AG10803 (cell line): Measurements from ENCODE around the gene MGAT5.
A peak's percentile ranks its signal among the peaks of the same experiment; 100 is the strongest.

Experiments used
- DNase-seq: peaks from one replicate; pipeline ENCODE4 v3.0.0; 2010; ENCODE audit warnings: low read depth
- H3K4me3 ChIP-seq: 2 replicates; pipeline ENCODE4 v1.5.1; 2011; ENCODE audit warnings: mild to moderate bottlenecking, low read length, control low read depth
- CTCF ChIP-seq: conservative IDR thresholded peaks from 2 replicates; pipeline ENCODE4 v1.5.1; 2011; ENCODE audit warnings: mild to moderate bottlenecking, low read length, control low read depth, inconsistent platforms

Gene MGAT5

GRCh38 chr2:134431838-134432434 lies 178.1 kb downstream of the MGAT5 start:
- peak; percentile 34 for DNase-seq
- TF ChIP-seq CTCF, result no peak
- H3K4me3 ChIP-seq, result no peak overlapping the region

GRCh38 chr2:134432435-134432883 lies 178.6 kb downstream of the MGAT5 start:
- TF ChIP-seq CTCF, result no peak
- DNase-seq, result no peak
- H3K4me3 ChIP-seq, result no peak overlapping the region

GRCh38 chr2:134433469-134433868 lies 179.6 kb downstream of the MGAT5 start:
- no peak for TF ChIP-seq CTCF
- H3K4me3 ChIP-seq, result no peak overlapping the region
- no peak for DNase-seq

GRCh38 chr2:134433979-134434378 lies 180.1 kb downstream of the MGAT5 start:
- no peak for TF ChIP-seq CTCF
- no peak for DNase-seq
- no peak overlapping the region for H3K4me3 ChIP-seq

GRCh38 chr2:134435505-134435904 lies 181.6 kb downstream of the MGAT5 start:
- no peak for TF ChIP-seq CTCF
- no peak overlapping the region for H3K4me3 ChIP-seq
- no peak for DNase-seq

GRCh38 chr2:134435936-134436335 lies 182.1 kb downstream of the MGAT5 start:
- DNase-seq, result no peak
- no peak overlapping the region for H3K4me3 ChIP-seq
- TF ChIP-seq CTCF, result no peak

GRCh38 chr2:134436706-134437105 lies 182.8 kb downstream of the MGAT5 start:
- DNase-seq, result peak; percentile 16
- H3K4me3 ChIP-seq, result no peak overlapping the region
- TF ChIP-seq CTCF, result no peak
